KBM-7 (cell line): Measurements from ENCODE around the gene PRRG3.

Experiments used
- DNase-seq: peaks from one replicate; pipeline ENCODE4 v3.0.0-alpha.2; 2015
- in situ Hi-C: fragments of 300-500 bp; cut with MboI; formaldehyde crosslinking; loops from 2 replicates; pipeline ENCODE4 v1.14.3; 2020; ENCODE audit warnings: low sequenced_read_pairs, low pct_unique_long_range_greater_than_20kb, mixed read lengths

PRRG3 gene

GRCh38 chrX:151702741-151703340, 7.6 kb downstream of the PRRG3 start:
- in situ Hi-C loops: no loop called here

DNA sequence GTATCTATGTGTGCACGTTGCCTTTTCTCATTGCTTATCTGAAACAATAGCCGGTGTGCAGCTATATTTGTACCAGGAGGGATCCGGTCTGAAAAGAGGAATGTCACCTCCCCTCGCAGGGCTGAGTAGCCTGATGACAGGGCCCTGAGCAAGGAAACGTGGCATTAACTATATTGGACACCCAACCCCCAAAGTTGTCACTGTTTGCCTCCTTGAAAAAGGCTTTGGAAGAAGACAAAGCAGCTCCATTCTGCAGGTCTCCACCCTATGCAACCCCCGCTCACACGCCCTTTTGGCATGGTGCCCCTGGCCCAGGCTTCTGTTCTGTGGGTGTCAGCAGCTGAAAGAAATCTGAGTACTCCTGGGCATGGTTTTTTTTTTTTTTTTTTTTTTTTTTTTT, 8.2 kb downstream of the PRRG3 start:
- in situ Hi-C loops: no loop called here
- DNase-seq: no peak

More at GRCh38 chrX:151702741-151703340, 7.6 kb downstream of the PRRG3 start:
- no peak for DNase-seq

DNA sequence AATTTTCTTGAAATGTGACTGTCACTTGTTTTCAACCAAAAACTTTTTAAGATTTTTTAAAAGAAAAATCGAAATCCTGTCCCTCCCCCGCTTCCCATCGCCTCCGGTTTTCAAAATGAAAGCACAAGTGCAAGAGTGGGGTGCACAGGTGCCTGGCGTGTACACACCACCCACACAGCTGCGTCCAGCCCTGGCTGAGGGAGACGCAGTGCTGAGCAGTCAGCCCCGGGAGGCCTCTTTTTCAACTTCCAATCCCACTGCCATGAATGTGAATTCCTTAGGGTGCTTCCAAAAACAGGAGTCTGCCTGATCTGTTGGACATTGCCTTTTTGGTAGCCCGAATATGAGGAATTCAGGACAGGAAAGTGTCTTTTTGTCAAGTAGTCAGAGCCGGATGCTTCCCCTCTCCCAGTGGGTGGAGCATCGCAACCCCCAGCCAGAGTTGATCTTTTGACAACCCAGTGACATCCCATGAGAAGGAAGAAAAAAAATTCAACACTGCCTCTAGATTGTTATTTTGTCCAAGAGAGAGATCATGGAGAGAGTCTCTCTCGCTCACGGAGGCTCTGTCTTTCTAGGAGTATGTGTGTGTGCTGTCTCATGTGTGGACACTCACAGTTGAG, 8.9 kb downstream of the PRRG3 start:
- DNase-seq: no peak
- in situ Hi-C loops: no loop called here

DNA sequence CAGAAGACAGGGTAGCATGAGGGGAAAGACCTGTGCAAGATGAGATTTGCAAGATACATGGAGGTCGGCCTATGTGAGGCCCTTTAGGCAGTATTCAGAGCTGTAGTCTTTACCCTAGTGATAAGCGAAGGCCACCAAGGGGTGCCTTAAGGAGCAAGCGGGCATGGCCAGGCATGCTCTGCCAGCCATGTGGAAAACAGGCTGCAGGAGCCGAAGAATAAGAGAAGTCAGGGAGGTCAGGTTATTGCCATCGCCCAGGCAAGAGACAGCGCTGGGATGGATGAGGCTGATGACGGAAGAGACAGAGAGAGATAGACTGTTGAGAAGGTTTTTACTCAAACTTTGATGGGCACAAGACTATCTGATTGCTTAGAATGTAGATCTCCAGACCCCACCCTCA, 13.6 kb downstream of the PRRG3 start:
- no peak for DNase-seq

GRCh38 chrX:151710457-151710856, 15.2 kb downstream of the PRRG3 start:
- in situ Hi-C loops: no loop called here
- no peak for DNase-seq

More for the DNA sequence above, 13.6 kb downstream of the PRRG3 start:
- in situ Hi-C loops: no loop called here

GRCh38 chrX:151711154-151711553, 15.9 kb downstream of the PRRG3 start:
- no peak for DNase-seq
- in situ Hi-C loops: no loop called here

- no peak for DNase-seq
- in situ Hi-C loops: no loop called here
Measured at GRCh38 chrX:151711787-151712186, 16.5 kb downstream of the PRRG3 start.

DNA sequence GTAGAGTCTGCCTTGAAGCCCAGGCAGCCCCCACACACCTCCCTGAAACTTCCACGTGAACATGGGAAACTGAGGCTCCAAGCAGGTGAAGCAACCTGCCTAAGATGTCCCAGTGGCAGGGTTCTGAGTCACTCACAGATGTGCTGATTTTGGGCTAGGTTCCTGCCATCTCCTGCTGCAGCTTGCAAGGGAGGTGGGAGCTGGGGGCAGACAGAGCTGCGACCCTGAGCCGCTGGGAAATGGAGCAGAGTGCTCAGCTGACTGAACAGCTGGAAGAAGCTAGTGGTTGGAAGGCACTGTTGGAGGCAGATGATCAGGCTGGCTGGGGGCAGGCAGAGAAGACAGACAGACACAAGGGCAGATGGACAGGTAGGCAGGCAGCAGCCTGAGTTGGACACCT, 17.0 kb downstream of the PRRG3 start:
- DNase-seq: no peak
- in situ Hi-C loops: no loop called here

GRCh38 chrX:151713849-151714248, 18.6 kb downstream of the PRRG3 start:
- DNase-seq: peak; percentile 28
- in situ Hi-C loops: no loop called here

DNA sequence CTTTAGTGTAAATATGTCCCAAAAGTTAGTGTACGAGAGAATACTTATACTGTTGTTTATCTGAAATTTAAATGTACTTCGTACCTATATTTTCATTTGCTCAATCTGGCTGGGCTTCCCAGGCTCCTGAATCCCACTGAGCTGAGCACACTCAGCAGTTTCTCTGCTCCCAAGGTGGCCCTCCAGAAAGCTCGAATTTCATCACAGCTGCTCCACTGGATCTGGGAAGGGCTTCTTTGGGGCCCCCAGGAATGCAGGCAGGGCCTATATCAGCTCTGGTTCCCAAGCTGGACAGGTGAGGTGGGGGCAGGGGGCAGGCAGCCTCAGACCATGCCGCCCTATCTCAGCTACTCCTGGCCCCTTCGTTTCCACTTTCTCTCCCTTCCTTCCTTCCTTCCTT, 19.1 kb downstream of the PRRG3 start:
- no peak for DNase-seq
- in situ Hi-C loops: no loop called here

DNA sequence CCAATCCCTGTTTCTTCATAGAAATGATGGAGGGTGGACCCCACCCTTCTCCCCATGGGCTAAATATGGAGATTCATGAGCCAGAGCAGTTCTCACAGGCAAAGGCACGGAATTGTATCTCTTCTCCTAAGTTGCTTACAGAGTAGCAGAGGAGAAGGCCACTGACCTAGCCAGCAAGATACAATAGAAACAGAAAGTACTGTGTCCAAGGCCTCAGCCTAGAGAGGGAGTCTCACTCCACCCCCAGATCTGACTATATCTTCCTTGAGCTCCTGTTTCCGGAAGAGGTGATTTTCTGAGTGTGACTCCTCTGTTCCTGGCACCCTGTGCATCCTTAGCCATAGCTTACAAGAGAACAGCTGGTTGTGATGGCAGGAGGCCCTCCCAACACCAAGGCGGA, 20.5 kb downstream of the PRRG3 start, which contains the start of gene FATE1:
Gene FATE1, plus strand, starts transcription at position 284 of the 400 bp plus-strand sequence. Its CDS starts 85 bp downstream, at position 369.
- in situ Hi-C loops: no loop called here
- DNase-seq: no peak

- DNase-seq: no peak
- in situ Hi-C loops: no loop called here
Measured at GRCh38 chrX:151722241-151722846, 27.1 kb downstream of the PRRG3 start.

DNA sequence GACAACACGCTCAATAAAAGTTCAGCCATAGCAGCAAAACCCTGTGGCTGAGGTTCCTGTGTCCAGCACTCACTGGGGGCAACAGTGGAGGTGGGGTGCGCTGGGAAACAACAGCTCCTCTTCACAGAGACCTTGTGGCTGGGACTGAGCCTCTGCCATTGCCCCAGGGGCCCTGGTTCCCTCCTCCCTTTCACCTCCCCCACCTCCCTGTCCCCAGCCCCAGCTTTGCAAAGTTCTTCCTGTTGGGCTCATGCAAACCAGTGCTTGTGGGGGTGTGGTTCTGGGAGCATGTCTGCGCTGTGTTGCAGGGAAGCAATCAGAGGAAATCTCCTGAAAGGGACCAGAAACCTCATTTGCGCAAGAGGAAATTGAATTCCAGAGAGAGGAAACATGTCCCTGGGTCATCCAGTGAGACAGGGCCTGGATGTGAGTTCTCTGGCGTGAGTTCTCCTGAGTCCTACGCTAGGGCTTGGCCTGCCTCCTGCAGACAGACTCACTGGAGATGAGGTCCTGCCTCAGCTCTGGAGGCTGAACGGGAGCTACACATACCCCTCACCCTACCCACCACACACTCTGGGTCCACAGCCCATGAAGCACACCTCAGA, 28.0 kb downstream of the PRRG3 start:
- DNase-seq: no peak
- in situ Hi-C loops: no loop called here

GRCh38 chrX:151724563-151725337, 29.5 kb downstream of the PRRG3 start:
- no peak for DNase-seq

DNA sequence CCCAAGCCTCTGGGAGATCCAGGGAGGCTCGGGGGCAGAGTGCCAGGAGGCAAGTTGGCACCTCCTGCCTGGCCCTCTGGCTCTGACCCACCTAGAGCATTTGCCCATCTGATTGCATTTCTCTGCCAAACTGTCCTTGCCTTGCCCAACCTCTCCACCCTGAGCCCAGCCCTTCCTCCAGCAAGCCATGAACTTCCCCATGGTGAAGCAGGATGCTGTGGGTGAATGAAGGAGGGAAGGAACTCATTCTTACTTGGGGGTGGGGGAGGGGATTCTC, 30.0 kb downstream of the PRRG3 start:
- in situ Hi-C loops: no loop called here
- DNase-seq: no peak

More at GRCh38 chrX:151724563-151725337, 29.5 kb downstream of the PRRG3 start:
- in situ Hi-C loops: no loop called here

- DNase-seq: no peak
- in situ Hi-C loops: no loop called here
Measured at GRCh38 chrX:151726751-151727150, 31.5 kb downstream of the PRRG3 start.

- no peak for DNase-seq
- in situ Hi-C loops: no loop called here
Measured at GRCh38 chrX:151727346-151727745, 32.1 kb downstream of the PRRG3 start.

GRCh38 chrX:151729056-151729725, 33.9 kb downstream of the PRRG3 start:
- in situ Hi-C loops: no loop called here
- no peak for DNase-seq

DNA sequence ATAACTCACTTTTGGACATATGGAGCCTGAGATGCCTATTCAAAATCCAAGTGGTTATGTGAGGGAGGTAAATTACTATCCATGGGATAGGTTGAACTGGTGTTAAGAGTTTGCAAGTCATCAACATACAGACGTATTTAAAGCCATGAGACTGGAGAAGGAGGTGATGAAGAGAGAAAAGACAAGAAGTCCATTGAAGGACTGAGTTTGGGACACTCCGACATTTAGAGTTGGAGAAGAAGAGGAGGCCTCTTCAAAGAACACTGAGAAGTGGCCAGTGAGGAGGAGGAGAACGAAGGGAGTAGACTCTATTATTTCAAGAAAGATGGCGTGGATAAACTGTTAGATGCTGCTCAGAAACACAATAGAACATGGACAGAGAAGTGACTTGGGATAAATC, 39.2 kb downstream of the PRRG3 start, which contains the start of gene CNGA2:
Gene CNGA2, plus strand, starts transcription at position 301 of the 400 bp plus-strand sequence. CDS start 3,738 bp downstream, outside the sequence.
- in situ Hi-C loops: no loop called here
- no peak for DNase-seq
